HG03066 (cell line): ENCODE data around the gene HEATR9.

Experiments
- ATAC-seq: cut with Tn5 transposase; IDR thresholded peaks from one replicate; pipeline ENCODE4 v1.9.1; 2021; ENCODE audit warnings: low read depth; ENCODE audit not compliant: unreplicated experiment

HEATR9 gene

GRCh38 chr17:35867574-35867973 is 1.1 kb downstream of the HEATR9 start:
- no peak for ATAC-seq

- ATAC-seq: no peak
Observed at GRCh38 chr17:35866341-35866950, 2.2 kb downstream of the HEATR9 start.

- ATAC-seq: no peak
Observed at GRCh38 chr17:35865412-35866340, 3.0 kb downstream of the HEATR9 start.

- no peak for ATAC-seq
Observed at GRCh38 chr17:35864853-35865252, 3.8 kb downstream of the HEATR9 start.

- no peak for ATAC-seq
Observed at GRCh38 chr17:35856603-35857002, 12.1 kb downstream of the HEATR9 start.

GRCh38 chr17:35855965-35856364 is 12.7 kb downstream of the HEATR9 start:
- no peak for ATAC-seq

- no peak for ATAC-seq
Observed at GRCh38 chr17:35849469-35850348, 19.0 kb downstream of the HEATR9 start.

- ATAC-seq: no peak
Observed at GRCh38 chr17:35847633-35848373, 20.9 kb downstream of the HEATR9 start.

GRCh38 chr17:35847006-35847405 is 21.7 kb downstream of the HEATR9 start:
- ATAC-seq: no peak

GRCh38 chr17:35846055-35846809 is 22.5 kb downstream of the HEATR9 start:
- ATAC-seq: no peak

GRCh38 chr17:35844547-35844946 is 24.1 kb downstream of the HEATR9 start:
- ATAC-seq: no peak

- no peak for ATAC-seq
Observed at GRCh38 chr17:35843698-35844097, 25.0 kb downstream of the HEATR9 start.

GRCh38 chr17:35842239-35842638 is 26.5 kb downstream of the HEATR9 start:
- no peak for ATAC-seq

GRCh38 chr17:35841505-35841904 is 27.2 kb downstream of the HEATR9 start:
- ATAC-seq: no peak

GRCh38 chr17:35841101-35841500 is 27.6 kb downstream of the HEATR9 start:
- no peak for ATAC-seq

GRCh38 chr17:35825206-35825605 is 43.5 kb downstream of the HEATR9 start:
- ATAC-seq: no peak

GRCh38 chr17:35821308-35821707 is 47.4 kb downstream of the HEATR9 start:
- no peak for ATAC-seq

GRCh38 chr17:35819455-35819854 is 49.2 kb downstream of the HEATR9 start:
- no peak for ATAC-seq

- ATAC-seq: no peak
Observed at GRCh38 chr17:35817196-35817595, 51.5 kb downstream of the HEATR9 start.

GRCh38 chr17:35816723-35817122 is 52.0 kb downstream of the HEATR9 start:
- ATAC-seq: no peak
